GM19455 (cell line): Measurements from ENCODE around the gene NDUFB7.
"Not testable (repeated sequence)": the region's sequence is repeated elsewhere in the genome, so short reads cannot be mapped to it uniquely, and the experiment has no call there.

Experiments
- ATAC-seq: cut with Tn5 transposase; IDR thresholded peaks from one replicate; pipeline ENCODE4 v1.9.1; 2021; ENCODE audit not compliant: unreplicated experiment

NDUFB7 gene

DNA sequence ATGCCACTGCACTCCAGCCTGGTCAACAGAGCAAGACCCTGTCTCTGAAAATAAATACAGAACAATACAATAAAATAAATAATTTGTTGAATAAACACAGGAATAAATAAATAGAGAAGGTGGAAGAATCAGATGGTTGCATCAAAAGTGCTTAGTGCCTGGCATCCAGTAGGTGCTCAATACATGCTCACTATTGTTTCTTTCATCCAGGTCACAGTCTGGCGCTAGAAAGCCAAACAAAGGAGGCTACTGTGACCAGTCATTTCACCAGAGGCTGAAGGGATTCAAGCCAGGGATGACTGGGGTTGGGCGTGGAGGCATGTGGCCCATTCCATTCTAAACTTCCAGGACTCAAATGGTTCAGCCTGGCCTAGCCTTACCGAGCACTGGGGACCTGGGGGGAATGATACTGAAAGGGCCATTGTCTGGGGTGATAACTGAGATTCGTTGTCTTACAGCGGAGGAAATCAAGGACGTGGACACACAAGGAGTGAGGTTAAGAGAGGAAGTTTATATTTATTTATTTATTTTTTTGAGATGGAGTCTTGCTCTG, 3.6 kb upstream of the NDUFB7 start:
- ATAC-seq, result no peak

DNA sequence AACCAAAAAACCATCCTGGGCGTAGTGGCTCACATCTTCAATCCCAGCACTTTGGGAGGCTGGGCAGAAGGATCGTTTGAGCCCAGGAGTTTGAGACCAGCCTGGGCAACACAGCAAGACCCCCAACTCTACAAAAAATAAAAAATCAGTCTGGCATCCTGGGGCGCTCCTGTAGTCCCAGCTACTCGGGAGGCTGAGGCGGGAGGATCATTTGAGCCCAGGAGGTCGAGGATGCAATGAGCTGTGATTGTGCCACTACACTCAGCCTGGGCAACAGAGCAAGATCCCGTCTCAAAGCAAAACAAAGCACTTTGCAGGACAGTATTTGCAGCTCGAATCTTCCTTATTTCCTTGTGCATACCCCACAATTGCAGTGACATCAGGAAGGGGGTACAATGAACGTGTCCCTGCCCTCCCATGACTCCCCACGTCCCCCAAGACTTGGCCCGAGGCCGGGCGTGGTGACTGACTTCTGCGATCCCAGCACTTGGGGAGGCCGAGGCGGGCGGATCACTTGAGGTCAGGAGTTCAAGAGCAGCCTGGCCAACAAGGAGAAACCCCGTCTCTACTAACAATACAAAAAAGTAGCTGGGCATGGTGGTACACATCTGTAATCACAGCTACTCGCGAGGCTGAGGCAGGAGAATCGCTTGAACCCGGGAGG, 870 bp downstream of the NDUFB7 start:
- no peak for ATAC-seq

DNA sequence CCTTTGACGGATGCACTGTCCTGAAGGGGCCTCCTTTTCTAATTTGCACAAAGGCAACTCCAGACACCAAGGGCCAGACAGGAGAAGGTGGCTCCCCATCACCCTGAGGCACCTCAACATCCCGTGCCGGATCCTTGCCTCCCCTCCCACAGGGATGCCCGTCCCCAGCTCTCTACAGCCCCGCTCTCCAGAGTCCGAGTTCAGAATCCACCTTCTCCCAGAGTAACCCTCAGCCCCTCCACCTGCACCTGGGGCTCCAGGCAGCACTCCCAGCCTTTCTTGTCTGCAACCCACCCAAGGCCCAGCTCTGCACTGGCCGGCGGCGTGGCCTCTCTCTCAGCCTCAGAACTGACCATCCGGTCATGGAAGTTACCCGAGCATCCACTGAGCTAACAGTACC, 4.8 kb downstream of the NDUFB7 start:
- ATAC-seq, result no peak

DNA sequence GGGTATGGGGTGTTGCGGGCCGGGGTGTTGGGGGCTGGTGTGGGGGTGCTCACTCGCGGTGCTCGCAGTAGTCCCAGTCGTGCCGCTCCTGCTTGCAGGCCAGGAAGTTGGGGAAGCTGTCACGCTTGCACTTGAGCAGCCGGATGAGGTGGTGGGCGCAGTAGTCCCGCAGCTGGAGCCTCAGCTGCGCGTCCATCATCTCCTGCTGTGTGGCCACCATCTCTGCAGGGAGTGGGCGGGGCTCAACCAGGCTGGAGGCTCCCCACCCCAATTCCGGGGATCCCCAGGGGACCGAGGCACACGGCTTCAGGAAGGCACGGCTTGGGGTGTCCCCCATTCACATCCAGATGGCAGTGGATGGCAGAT, 5.2 kb downstream of the NDUFB7 start:
- ATAC-seq, result no peak

DNA sequence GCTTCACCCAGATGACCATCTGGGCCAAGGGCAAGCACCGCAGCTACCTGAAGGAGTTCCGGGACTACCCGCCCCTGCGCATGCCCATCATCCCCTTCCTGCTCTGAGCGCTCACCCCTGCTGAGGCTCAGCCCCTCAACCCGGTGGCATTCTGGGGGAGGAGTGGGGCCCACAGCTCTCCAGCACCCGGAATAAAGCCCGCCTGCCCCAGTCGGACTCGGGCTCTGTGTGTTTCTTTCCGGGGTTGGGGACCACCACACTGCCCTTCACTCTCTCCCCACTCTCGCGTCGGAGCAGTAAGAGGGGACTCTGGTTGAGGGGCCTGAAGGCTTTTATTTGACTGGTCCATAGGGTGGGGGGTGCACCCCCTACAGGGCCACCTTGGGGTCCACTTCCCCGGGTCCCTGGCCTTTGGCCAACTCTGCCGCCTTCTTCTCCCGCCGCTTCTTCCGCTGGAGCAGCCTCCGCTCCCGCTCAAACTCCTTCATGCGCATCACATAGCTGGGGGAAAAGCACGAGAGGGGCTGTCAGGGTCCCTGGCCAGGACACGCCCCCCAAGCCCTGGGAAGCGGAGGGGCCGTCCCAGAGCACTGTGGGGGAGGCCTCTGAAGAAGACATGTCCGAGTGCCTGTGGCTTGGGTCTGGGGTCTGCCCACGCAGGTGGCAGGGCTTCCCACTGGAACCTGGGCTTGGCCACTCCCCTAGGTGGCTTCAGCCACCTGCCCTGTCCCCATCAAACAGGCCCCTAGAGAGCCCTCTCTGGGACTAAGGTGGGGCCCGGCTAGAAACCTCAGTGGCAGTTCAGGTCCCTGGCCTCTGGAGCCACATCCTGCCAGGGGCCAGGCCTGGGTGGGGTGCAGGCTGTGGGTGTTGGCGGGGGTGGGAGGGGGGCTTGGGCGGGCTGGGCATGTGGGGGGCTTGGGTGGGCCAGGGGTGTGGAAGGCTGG, 5.8 kb downstream of the NDUFB7 start:
- ATAC-seq, result no peak

DNA sequence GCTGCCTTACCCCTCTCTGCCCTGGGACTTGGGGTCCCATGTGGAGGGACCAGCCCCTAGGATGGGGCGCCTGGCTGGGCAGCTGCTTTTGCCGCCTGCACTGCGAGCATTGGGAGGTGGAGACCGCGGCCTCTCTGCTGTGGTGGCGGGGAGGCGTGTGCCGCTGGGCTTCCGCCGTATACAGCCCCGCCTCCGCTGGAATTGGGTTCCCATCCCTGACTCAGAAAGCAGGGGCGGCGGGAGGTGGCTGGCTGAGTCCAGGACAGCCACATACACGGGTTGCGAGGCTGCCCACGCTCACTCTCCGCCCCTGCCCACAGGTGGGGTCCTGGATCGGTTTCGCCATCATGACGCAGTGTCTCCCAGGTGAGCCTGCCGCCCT, 6.6 kb downstream of the NDUFB7 start:
- no peak for ATAC-seq

DNA sequence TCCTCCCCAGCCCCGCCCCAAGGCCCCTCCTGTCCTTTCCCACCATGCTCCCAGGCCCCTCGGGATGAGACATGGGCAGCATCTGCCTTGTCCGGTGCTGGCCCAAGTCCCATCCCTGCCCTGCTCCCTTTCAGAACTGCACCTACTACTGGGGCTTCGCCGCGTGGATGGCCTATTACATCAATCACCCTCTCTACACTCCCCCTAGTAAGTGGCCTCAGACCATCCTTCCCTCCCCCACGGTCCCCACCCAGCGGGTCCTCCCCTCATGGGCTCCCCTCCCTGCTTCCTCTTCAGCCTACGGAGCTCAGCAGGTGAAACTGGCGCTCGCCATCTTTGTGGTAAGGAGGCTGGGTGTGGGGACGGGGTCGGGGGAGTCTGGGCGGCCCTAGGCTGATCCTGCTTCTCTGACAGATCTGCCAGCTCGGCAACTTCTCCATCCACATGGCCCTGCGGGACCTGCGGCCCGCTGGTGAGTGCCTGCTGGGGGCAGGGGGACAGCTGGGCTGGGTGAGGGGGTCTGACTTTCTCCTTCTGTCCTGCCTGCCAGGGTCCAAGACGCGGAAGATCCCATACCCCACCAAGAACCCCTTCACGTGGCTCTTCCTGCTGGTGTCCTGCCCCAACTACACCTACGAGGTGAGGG, 7.1 kb downstream of the NDUFB7 start:
- ATAC-seq, result not testable (repeated sequence)

DNA sequence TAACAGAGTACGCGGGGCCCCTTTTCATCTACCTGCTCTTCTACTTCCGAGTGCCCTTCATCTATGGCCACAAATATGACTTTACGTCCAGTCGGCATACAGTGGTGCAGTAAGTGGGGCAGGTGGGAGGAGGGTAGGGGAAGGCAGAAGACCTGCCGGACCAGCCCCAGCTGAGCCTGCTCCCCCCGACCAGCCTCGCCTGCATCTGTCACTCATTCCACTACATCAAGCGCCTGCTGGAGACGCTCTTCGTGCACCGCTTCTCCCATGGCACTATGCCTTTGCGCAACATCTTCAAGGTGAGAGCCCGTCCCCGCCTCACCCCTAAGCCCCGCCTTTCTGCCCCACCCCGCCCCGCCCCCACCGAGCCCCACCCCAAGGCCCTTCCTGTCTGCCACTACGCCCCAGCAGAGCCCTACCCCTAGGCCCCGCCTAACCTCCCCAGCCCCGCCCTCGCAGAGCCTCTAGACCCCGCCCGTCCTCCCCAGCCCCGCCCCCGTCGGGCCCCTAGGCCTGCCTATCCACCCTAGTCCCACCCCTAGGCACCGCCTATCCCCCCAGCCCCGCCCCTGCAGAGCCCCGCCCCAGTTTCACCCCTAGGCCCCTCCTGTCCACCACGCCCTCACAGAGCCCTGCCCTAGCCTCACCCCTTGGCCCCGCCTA, 7.7 kb downstream of the NDUFB7 start:
- ATAC-seq, result no peak

DNA sequence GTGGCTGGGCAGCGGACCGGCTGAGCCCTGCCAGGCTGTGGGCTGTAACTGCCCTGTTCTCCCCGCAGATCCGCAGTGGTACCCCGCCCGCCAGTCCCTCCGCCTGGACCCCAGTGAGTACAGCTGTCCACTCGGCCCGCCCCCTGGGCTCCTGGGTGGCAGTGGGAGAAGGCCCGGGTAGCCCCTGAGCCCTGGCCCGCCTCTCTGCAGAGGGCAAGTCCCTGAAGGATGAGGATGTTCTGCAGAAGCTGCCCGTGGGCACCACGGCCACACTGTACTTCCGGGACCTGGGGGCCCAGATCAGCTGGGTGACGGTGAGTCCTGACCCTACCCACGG, 8.3 kb downstream of the NDUFB7 start:
- no peak for ATAC-seq

DNA sequence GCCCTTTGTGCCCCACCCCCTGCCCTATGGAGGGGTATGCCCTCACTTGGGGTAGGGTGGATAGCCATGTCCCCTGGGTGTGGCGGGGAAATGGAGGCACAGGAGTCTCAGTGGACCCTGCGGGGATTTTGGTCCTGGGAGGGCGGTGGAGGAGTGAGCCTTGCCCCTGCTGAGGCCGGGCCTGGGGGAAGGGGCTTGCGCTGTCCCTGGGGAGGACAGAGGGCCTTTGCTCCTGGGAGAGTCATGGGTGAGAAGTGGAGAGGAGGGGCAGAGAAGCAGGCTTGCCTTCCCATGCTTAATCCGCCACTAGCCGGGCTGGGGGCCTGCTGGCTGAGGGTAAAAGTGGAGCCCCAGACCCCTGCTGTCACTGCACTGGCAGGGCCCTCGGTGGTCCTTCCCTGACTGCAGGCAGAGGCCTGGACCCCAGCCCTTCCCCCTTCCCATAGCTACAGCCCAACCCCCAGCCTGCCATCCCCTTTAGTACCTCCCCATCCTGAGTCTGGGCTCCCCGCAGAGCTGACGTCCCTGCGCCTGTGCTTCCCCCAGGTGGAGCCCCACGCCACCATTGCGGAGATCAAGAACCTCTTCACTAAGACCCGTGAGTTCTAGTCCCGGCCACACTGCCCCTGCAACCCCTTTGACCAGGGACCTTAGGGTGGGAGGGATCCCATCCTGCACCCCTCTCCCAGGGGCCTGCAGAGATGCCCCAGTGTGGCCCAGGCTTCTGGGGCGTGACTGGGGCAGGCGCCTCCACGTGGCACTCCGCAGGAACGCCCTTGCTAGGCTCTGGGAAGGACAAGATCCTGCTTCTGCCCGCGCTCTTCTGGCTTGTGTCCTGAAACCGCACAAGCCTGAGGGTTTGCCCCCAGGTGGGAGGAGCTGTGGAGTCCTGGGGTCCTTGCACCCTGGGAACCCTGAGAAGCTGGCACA, 8.9 kb downstream of the NDUFB7 start:
- ATAC-seq, result no peak

DNA sequence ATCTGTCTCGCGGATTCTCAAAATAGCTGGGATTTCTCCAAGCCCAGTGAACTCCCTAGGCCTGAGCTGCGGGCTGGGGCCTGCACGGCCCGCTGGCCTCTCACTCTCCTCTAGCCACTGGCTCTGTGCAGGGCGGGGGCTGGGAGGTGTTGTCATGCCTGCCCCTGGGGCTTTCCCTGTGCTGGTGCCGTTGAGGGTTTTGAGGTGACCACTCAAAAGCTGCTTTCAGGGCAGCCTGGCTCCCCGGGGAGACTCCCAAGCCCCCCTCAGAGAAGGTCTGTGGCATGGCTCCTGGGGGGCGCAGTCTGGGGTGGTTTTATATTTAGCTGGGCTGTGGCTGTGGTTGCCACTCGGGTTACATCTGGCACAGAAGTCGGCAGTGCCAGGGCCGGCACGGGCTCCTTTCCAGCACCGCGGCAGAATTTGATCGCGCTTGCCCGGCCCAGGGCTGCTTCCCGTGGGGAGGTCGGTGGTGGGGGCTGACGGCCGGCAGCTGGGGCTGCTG, 10.0 kb downstream of the NDUFB7 start:
- ATAC-seq, result no peak

DNA sequence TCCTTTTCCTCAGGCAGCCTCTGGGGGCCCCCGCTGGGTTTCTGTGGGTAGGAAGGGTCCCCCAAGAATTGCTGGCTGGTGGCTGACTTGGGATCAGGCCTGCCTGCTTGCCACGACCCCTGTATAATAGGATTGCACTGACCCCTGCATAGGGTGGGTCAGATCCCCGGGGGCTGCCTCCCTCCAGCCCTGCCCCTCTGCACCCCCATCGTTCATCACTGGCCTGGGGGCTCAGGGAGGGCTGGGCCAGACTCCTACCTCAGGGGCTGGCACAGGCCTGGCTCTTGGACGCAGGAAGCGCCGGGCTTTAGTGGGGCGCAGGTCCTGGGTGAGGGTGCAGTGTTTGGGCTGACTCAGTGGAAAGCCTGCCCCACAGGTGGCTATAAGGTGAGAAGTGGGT, 10.6 kb downstream of the NDUFB7 start:
- ATAC-seq, result no peak

DNA sequence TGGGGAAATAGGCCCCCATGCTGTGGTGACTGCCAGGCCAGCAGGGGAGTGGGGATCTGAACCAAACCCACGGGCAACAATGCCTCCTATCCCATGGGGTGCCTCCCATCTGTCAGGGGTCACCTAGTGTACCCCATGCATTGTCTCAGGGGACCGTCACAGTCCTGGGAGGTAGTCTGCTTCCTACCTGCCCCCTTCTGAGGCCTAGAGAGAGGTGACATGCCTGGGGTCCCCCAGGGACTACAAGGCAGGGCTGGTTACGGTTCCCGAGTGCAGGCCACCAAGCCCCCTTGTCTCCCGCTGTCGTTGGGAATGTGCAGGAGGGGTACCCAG, 11.1 kb downstream of the NDUFB7 start:
- ATAC-seq, result no peak

DNA sequence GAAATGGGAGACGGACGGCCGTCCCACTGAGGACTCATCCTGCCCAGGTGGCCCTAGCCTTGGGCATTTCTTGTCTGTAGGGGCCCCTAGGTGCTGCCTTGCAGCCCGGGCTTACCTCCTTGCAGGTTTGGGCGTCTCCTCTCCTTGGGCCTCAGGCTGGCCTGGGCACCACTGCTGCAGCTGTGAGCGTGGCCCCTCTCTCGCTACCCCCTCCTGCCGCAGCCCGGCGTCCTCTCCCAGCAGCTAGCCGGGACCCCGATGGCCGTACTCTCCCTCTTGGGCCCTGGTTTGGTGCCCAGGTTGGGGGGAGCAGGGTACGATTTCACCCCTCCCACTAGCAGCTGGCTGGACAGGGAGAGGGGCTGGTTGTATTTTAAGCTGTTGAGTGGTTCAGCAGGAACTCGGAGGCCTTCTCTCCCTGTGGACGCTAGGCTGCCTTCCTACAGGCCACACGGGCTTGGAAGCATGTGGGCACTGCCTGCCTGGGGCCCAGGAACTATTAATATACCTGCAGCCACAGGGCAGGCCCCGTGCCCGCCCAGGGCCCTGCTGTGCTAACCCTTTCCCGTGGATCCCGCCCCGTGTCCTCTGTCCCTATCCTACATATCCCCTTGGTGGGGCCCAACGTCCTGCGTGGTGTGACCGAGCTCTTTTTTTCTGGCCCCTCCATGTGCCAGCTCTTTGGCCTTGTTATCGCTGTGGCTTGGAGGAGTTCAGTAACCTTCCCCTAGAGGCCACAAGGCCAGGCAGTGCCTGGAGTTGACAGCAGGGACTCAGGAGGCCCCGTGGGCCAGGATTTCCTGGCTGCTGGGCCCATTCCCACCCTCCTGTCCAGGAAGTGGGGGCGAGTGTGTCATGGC, 11.7 kb downstream of the NDUFB7 start:
- no peak for ATAC-seq

DNA sequence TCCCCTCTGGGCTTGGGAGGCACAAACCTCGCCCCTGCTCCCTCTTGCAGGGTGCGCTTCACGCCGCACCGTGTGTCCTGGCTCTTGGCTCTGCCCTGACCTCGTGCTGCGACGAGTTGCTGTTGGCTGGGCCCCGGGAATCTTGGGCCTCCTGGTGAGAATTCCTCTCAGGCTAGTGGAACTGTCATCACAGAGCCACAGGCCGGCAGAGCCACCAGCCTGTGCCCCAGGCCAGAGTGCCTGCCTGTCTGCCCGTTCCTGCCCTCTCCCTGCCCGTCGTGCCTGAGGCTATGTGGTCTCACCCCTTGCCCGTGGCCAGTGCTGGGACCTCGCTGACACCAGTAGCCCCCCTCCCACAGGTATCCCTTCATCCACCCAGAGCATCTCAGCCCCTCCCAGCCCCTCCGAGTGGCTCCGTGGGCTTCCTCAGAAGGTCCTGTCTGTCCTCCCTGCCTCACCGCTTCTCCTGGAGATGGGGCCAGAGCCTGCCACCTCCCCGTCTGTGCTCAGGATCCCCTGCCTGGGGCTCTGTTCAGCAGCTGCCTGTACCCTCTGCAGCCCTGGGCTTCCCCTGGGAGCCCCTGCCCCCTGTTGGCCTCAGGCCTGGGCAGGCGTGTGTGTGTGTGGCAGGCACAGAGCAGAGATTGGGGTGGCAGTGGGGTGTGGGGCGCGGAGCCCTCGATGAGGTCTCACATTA, 13.3 kb downstream of the NDUFB7 start:
- ATAC-seq, result no peak

DNA sequence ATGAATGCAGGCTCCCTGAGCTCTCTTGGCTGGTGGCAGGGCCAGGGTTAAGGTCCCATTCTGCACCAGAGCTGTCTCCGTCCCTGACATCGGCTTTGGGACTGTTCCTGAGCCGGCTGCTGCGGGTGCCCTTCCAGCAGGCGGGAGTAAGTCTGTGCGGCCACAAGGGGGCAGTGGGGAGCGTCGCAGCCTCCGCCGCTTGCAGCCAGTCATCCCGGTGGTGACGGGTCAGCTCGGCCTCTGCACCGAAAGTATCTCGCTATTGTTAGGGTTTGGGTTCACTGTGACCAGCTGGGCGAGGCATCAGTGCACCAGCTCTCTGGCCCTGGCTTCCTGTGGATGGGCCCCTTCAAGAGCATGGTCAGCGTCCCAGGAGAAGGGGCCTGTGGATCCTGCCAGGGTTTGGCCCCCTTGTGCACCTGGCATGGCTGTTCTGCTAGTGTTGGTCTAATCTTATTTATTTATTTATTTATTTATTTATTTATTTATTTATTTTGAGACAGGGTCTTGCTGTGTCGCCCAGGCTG, 15.1 kb downstream of the NDUFB7 start:
- peak; percentile 56 for ATAC-seq

DNA sequence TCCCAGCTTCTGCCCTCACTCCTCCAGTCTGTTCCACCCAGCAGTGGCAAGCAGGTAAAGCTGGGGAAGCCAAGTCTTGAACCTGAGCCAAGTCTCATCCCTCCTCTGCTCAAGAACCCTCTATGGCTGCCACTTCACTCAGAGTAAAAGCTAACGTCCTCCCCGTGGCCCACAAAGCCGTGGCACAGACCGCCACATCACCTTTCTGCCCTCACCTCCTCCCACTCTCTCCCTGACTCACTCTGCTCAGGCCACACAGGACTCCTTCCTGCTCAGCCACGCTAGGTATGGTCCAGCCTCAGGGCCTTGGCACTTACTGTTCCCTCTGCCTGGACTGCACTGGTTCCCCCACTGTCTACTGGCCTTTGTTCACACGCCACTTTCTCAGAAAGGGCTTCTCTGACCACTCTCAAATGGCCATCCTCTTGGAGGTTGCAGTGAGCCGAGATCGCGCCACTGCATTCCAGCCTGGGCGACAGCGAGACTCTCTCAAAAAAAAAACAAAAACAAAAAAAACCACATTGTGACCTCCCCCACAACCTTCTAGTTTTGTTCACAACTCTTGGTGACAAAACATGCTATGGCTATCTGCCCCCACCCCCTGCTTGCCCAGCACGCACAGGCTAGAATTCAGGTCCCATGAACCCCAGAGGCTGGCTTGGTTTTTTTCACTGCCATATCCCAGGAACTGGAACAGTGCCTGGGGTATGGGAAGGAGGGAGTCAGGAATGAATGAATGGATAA, 15.8 kb downstream of the NDUFB7 start:
- ATAC-seq, result no peak

DNA sequence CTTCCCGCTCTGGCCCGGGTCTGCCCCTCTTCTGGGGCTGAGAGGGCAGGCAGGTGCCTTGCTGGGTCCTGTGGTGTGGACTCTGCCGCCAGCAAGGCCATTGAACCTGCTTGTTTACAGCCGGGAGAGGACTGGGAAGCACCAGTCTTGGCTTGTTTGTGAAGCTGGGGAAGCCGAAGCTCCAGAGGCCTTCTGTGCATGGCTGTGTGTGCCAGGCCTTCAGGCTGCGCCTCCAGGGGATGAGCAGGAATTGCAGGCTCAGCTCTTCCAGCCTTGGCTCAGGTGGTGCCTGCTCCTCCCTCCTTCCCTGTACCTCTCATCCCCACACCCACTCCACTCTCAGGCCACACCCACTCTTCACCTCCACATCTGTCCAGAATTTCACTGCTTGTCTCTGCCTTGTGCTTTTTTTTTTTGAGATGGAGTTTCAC, 17.5 kb downstream of the NDUFB7 start:
- ATAC-seq, result no peak
